Mesothelial cell of epicardium (in vitro differentiated cells): ENCODE results near the gene AGAP3. TPM values are rescaled to one million over a fixed set of nuclear protein-coding genes. Genes with fewer than 3 reads are reported as not detected.
A peak's percentile ranks its signal among the peaks of the same experiment; 100 is the strongest.

Experiments
- DNase-seq, 2 experiments: peaks; one replicate each; pipeline ENCODE4 v3.0.0; 2021; ENCODE audit warnings: low spot score in 2 of 2; ENCODE audit not compliant: unreplicated experiment in 2 of 2
- H3K27ac Mint-ChIP-seq: 2 replicates; pipeline ENCODE4 v1.8.0; 2021; ENCODE audit warnings: mixed read lengths
- H3K27me3 Mint-ChIP-seq: 2 replicates; pipeline ENCODE4 v1.8.0; 2021; ENCODE audit warnings: low read depth, mixed read lengths
- H3K36me3 Mint-ChIP-seq: 2 replicates; pipeline ENCODE4 v1.8.0; 2021; ENCODE audit warnings: mixed read lengths
- H3K4me1 Mint-ChIP-seq: 2 replicates; pipeline ENCODE4 v1.8.0; 2021; ENCODE audit warnings: mixed read lengths
- H3K4me3 Mint-ChIP-seq: 2 replicates; pipeline ENCODE4 v1.8.0; 2021; ENCODE audit warnings: mild to moderate bottlenecking, moderate library complexity, mixed read lengths
- H3K9me3 Mint-ChIP-seq: 2 replicates; pipeline ENCODE4 v1.8.0; 2021; ENCODE audit warnings: mixed read lengths
- total RNA-seq: library from RNA; stranded (reverse); gene quantifications from 3 replicates; pipeline ENCODE4 v1.2.1, GENCODE V29; 2021
- TF ChIP-seq, protein P1 (sequence below): fragments of 200-600 bp; sonication (generic); IDR thresholded peaks from one replicate; pipeline ENCODE4 v1.5.0; 2021; ENCODE audit warnings: antibody characterized with exemption; ENCODE audit not compliant: unreplicated experiment

The AGAP3 gene
- total RNA-seq, 1 donor from 2014 or later: 134 TPM

- H3K27ac Mint-ChIP-seq: peak overlapping the region; percentile 85
- H3K4me3 Mint-ChIP-seq: peak overlapping the region; percentile 87
- peak in 1 of 2 experiments; percentile 61 for DNase-seq
- no peaks in the 10 kb centered on the region for H3K27me3 Mint-ChIP-seq
- no peaks in the 10 kb centered on the region for H3K9me3 Mint-ChIP-seq
- TF ChIP-seq, protein P1, sequence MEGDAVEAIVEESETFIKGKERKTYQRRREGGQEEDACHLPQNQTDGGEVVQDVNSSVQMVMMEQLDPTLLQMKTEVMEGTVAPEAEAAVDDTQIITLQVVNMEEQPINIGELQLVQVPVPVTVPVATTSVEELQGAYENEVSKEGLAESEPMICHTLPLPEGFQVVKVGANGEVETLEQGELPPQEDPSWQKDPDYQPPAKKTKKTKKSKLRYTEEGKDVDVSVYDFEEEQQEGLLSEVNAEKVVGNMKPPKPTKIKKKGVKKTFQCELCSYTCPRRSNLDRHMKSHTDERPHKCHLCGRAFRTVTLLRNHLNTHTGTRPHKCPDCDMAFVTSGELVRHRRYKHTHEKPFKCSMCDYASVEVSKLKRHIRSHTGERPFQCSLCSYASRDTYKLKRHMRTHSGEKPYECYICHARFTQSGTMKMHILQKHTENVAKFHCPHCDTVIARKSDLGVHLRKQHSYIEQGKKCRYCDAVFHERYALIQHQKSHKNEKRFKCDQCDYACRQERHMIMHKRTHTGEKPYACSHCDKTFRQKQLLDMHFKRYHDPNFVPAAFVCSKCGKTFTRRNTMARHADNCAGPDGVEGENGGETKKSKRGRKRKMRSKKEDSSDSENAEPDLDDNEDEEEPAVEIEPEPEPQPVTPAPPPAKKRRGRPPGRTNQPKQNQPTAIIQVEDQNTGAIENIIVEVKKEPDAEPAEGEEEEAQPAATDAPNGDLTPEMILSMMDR: no peak
- peaks cover 39% of the 10 kb centered on the region for H3K4me1 Mint-ChIP-seq
- H3K36me3 Mint-ChIP-seq: peaks cover 2% of the 10 kb centered on the region
Observed at GRCh38 chr7:151087245-151088018, 1.2 kb downstream of the AGAP3 start.

GRCh38 chr7:151088019-151088855, 2.0 kb downstream of the AGAP3 start:
- H3K4me3 Mint-ChIP-seq: peak overlapping the region; percentile 64
- no peak for DNase-seq
- TF ChIP-seq, protein P1: no peak
- H3K27me3 Mint-ChIP-seq: no peaks in the 10 kb centered on the region
- no peaks in the 10 kb centered on the region for H3K9me3 Mint-ChIP-seq
- peaks cover 33% of the 10 kb centered on the region for H3K4me1 Mint-ChIP-seq
- peak overlapping the region; percentile 44 for H3K27ac Mint-ChIP-seq
- peaks cover 2% of the 10 kb centered on the region for H3K36me3 Mint-ChIP-seq

DNA sequence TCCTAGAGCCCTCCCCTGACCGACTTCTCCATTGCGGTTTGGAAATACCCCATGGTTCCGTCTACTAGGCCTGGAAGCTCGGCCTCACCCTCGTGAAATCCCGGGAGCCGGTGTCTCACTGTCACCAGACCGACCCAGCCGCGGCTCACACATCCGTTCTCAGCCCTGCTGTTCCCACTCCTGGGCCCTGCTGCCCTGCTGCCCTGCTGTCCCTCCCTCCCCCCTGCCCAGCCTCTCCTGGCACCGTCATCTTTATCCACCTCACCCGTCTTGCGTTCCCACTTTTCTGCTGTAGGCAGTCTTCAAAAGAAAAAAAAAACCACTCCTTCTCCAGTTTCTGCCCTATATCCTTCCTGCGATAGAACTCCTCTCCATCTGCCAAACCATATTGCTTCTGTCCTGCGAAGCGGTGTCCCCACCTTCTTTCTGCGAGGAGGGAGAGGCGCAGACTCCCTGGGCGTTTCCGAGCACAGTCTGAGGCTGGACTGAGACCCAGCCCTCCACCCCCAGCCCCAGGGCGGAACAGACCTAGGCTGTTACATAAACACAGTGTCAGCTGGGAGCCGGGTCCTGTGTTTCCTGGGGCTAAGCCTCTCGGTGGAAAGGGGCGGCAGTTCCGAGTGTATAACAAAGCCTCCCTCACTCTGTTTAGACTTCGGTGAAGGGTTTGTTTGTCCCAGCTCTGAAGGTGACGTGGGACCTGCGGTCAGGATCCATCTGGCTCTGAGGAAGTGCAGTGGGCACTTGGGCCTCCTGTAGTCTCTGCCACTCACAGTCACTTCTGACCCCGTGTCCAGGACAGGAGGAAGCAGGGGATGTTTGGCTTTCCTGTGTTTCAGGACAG, 2.8 kb downstream of the AGAP3 start:
- H3K27me3 Mint-ChIP-seq: no peaks in the 10 kb centered on the region
- peak overlapping the region; percentile 83 for H3K27ac Mint-ChIP-seq
- H3K4me1 Mint-ChIP-seq: peaks cover 33% of the 10 kb centered on the region
- no peak for DNase-seq
- no peaks in the 10 kb centered on the region for H3K9me3 Mint-ChIP-seq
- peak overlapping the region; percentile 64 for H3K4me3 Mint-ChIP-seq
- peaks cover 2% of the 10 kb centered on the region for H3K36me3 Mint-ChIP-seq
- TF ChIP-seq, protein P1: no peak

- peaks cover 2% of the 10 kb centered on the region for H3K36me3 Mint-ChIP-seq
- no peak overlapping the region for H3K4me3 Mint-ChIP-seq
- TF ChIP-seq, protein P1: no peak
- no peaks in the 10 kb centered on the region for H3K27me3 Mint-ChIP-seq
- peak overlapping the region; percentile 83 for H3K27ac Mint-ChIP-seq
- DNase-seq: no peak
- no peaks in the 10 kb centered on the region for H3K9me3 Mint-ChIP-seq
- H3K4me1 Mint-ChIP-seq: peaks cover 29% of the 10 kb centered on the region
Observed at GRCh38 chr7:151089893-151090730, 3.8 kb downstream of the AGAP3 start.

DNA sequence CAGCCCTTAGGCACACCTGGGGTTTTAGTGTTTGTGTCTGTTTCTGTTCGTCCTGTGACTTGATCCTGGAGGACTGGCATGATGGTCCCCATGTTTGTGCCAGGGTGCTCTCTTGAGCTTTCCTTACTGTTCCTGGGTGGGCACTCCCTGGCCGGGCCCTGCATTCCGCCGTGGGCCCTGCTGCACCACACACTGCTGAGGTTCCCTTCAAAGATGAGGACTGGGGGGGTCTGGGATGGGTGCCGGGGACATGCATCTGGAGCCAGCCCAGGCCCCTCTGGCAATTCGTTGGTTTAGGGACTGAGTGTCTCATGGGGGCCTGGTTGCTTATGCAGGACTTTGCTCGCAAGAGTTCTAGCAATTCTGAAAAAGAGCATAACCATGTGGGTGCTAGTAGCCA, 4.7 kb downstream of the AGAP3 start:
- TF ChIP-seq, protein P1: no peak
- Mint-ChIP-seq H3K27me3 (no peaks in the 10 kb centered on the region), H3K9me3 (no peaks in the 10 kb centered on the region), H3K27ac (no peak overlapping the region), H3K4me1 (peaks cover 21% of the 10 kb centered on the region), H3K4me3 (no peak overlapping the region), H3K36me3 (peaks cover 2% of the 10 kb centered on the region)
- DNase-seq: no peak
